GM18858 (cell line): Measurements from ENCODE around the gene ZMPSTE24.
"Not testable (repeated sequence)": the region's sequence is repeated elsewhere in the genome, so short reads cannot be mapped to it uniquely, and the experiment has no call there.

Experiments used
- ATAC-seq: cut with Tn5 transposase; IDR thresholded peaks from one replicate; pipeline ENCODE4 v1.9.1; 2021; ENCODE audit not compliant: unreplicated experiment

ZMPSTE24 gene

GRCh38 chr1:40316595-40317393, 58.8 kb downstream of the ZMPSTE24 start, which contains the start of gene COL9A2:
TSS of gene COL9A2 (minus strand) at chr1:40317286. CDS start at chr1:40317197, 89 bp downstream.
- no peak for ATAC-seq

GRCh38 chr1:40317394-40318074, 59.5 kb downstream of the ZMPSTE24 start:
- no peak for ATAC-seq

GRCh38 chr1:40318476-40318875, 60.4 kb downstream of the ZMPSTE24 start:
- no peak for ATAC-seq

- no peak for ATAC-seq
Observed at GRCh38 chr1:40318970-40319621, 61.1 kb downstream of the ZMPSTE24 start.

GRCh38 chr1:40331403-40331802, 73.4 kb downstream of the ZMPSTE24 start:
- ATAC-seq: not testable (repeated sequence)

- ATAC-seq: no peak
Observed at GRCh38 chr1:40332695-40333094, 74.7 kb downstream of the ZMPSTE24 start.

GRCh38 chr1:40337443-40337842, 79.4 kb downstream of the ZMPSTE24 start:
- no peak for ATAC-seq

- ATAC-seq: no peak
Observed at GRCh38 chr1:40338745-40339419, 80.8 kb downstream of the ZMPSTE24 start.

- no peak for ATAC-seq
Observed at GRCh38 chr1:40339420-40340323, 81.6 kb downstream of the ZMPSTE24 start.

- ATAC-seq: no peak
Observed at GRCh38 chr1:40341491-40342380, 83.7 kb downstream of the ZMPSTE24 start.

GRCh38 chr1:40342381-40342717, 84.3 kb downstream of the ZMPSTE24 start:
- ATAC-seq: not testable (repeated sequence)
